Mesenchymal stem cell (in vitro differentiated cells and primary cell): ENCODE results near the gene KCNH1.

Source experiments
- DNase-seq: peaks from one replicate; pipeline ENCODE4 v3.0.0-alpha.2; 2013
- H2AFZ ChIP-seq: one replicate; pipeline ENCODE4 v1.6.1; 2013; ENCODE audit warnings: low read depth, mild to moderate bottlenecking, control low read depth, inconsistent platforms, low read length, moderate library complexity
- H2AK5ac ChIP-seq: 2 replicates; pipeline ENCODE4 v1.6.1; 2013; ENCODE audit warnings: low read length, moderate library complexity, mild to moderate bottlenecking, inconsistent platforms; ENCODE audit not compliant: severe bottlenecking
- H2BK120ac ChIP-seq: one replicate; pipeline ENCODE4 v1.6.1; 2013; ENCODE audit warnings: low read depth, mild to moderate bottlenecking, inconsistent platforms, low read length, moderate library complexity
- H2BK12ac ChIP-seq, 2 experiments: one replicate each; pipeline ENCODE4 v1.6.1; 2013; ENCODE audit warnings: inconsistent platforms in 2 of 2, low read length in 2 of 2, mild to moderate bottlenecking in 2 of 2, moderate library complexity in 2 of 2, control low read depth in 1 of 2
- H2BK15ac ChIP-seq: one replicate; pipeline ENCODE4 v1.6.1; 2013; ENCODE audit warnings: mild to moderate bottlenecking, low read depth, inconsistent platforms; ENCODE audit not compliant: poor library complexity, severe bottlenecking
- H2BK5ac ChIP-seq: 2 replicates; pipeline ENCODE4 v1.6.1; 2013; ENCODE audit warnings: low read depth, mild to moderate bottlenecking, low read length, control low read depth, inconsistent platforms; ENCODE audit not compliant: poor library complexity, severe bottlenecking
- H3K14ac ChIP-seq, 2 experiments: one replicate each; pipeline ENCODE4 v1.6.1; 2013; ENCODE audit warnings: inconsistent platforms in 2 of 2, low read length in 2 of 2, control low read depth in 1 of 2, mild to moderate bottlenecking in 1 of 2, moderate library complexity in 1 of 2
- H3K18ac ChIP-seq, 2 experiments: one replicate each; pipeline ENCODE4 v1.6.1; 2013; ENCODE audit warnings: inconsistent platforms in 2 of 2, low read length in 2 of 2, control low read depth in 1 of 2, low read depth in 1 of 2, mild to moderate bottlenecking in 1 of 2
- H3K23ac ChIP-seq, 2 experiments: one replicate each; pipeline ENCODE4 v1.6.1; 2013; ENCODE audit warnings: inconsistent platforms in 2 of 2, low read length in 2 of 2, mild to moderate bottlenecking in 2 of 2, moderate library complexity in 2 of 2, control low read depth in 1 of 2
- H3K27ac ChIP-seq: 2 replicates; pipeline ENCODE4 v1.5.1; 2013; ENCODE audit warnings: mild to moderate bottlenecking, moderate library complexity, low read length, control low read depth, inconsistent platforms; ENCODE audit not compliant: poor library complexity, severe bottlenecking
- H3K27me3 ChIP-seq, 2 experiments: 2 replicates each; pipeline versions ENCODE4 v1.6.1 to v1.7.0; 2013; ENCODE audit warnings: low read length in 2 of 2, mild to moderate bottlenecking in 2 of 2, moderate library complexity in 2 of 2, control low read depth in 1 of 2, inconsistent platforms in 1 of 2; ENCODE audit not compliant: control insufficient read depth in 1 of 2, insufficient read depth in 1 of 2
- H3K36me3 ChIP-seq, 2 experiments: 2 replicates each; pipeline versions ENCODE4 v1.6.1 to v1.7.0; 2013; ENCODE audit warnings: low read length in 2 of 2, control low read depth in 1 of 2, inconsistent platforms in 1 of 2, low read depth in 1 of 2, mild to moderate bottlenecking in 1 of 2; ENCODE audit not compliant: insufficient read depth in 2 of 2, control insufficient read depth in 1 of 2
- H3K4ac ChIP-seq, 2 experiments: one replicate each; pipeline ENCODE4 v1.6.1; 2013; ENCODE audit warnings: inconsistent platforms in 2 of 2, low read length in 2 of 2, mild to moderate bottlenecking in 2 of 2, moderate library complexity in 2 of 2, control low read depth in 1 of 2, low read depth in 1 of 2
- H3K4me1 ChIP-seq: 2 replicates; pipeline ENCODE4 v1.6.1; 2013; ENCODE audit warnings: low read depth, low read length, control low read depth; ENCODE audit not compliant: control insufficient read depth, insufficient read depth
- H3K4me2 ChIP-seq: 2 replicates; pipeline ENCODE4 v1.6.1; 2013; ENCODE audit warnings: low read length, mild to moderate bottlenecking, inconsistent platforms; ENCODE audit not compliant: poor library complexity, severe bottlenecking
- H3K4me3 ChIP-seq, 2 experiments: 2 replicates each; pipeline versions ENCODE4 v1.5.1 to v1.7.0; 2013; ENCODE audit warnings: low read length in 2 of 2, mild to moderate bottlenecking in 2 of 2, control low read depth in 1 of 2, low read depth in 1 of 2; ENCODE audit not compliant: insufficient read depth in 1 of 2
- H3K79me1 ChIP-seq: replicated peaks from 2 replicates; pipeline ENCODE4 v1.6.1; 2013; ENCODE audit warnings: mild to moderate bottlenecking, control low read depth, low read length, inconsistent platforms; ENCODE audit not compliant: poor library complexity, severe bottlenecking
- H3K9ac ChIP-seq: 2 replicates; pipeline ENCODE4 v1.7.0; 2013; ENCODE audit warnings: mild to moderate bottlenecking, low read length, moderate library complexity
- H3K9me3 ChIP-seq: 2 replicates; pipeline ENCODE4 v1.7.0; 2013; ENCODE audit warnings: mild to moderate bottlenecking, low read length; ENCODE audit not compliant: control insufficient read depth
- H4K8ac ChIP-seq: one replicate; pipeline ENCODE4 v1.6.1; 2013; ENCODE audit warnings: inconsistent platforms, mild to moderate bottlenecking, low read length, moderate library complexity
- H4K91ac ChIP-seq: one replicate; pipeline ENCODE4 v1.6.1; 2013; ENCODE audit warnings: mild to moderate bottlenecking, low read length, inconsistent platforms
- WGBS: methylation state at CpG from one replicate; pipeline ENCODE4 v1.1.7; 2013; ENCODE audit warnings: mixed read lengths; 5-methylcytosine and 5-hydroxymethylcytosine counted together

Gene KCNH1

GRCh38 chr1:210857146-210857663 is 276.7 kb downstream of the KCNH1 start:
- 79% methylated on average over 5 of the region's 5 CpGs for WGBS
- Histone ChIP-seq H3K23ac (no peak overlapping the region), H3K79me1 (peaks cover 3% of the 10 kb centered on the region)

GRCh38 chr1:210855440-210855839 is 278.5 kb downstream of the KCNH1 start:
- Histone ChIP-seq H3K27me3 (no peaks in the 10 kb centered on the region), H3K9me3 (no peaks in the 10 kb centered on the region), H2AFZ (no peak overlapping the region), H3K9ac (no peak overlapping the region), H2BK120ac (no peak overlapping the region), H2BK5ac (no peak overlapping the region), H2AK5ac (no peak overlapping the region), H4K91ac (no peak overlapping the region), H4K8ac (no peak overlapping the region), H3K23ac (no peak overlapping the region), H3K36me3 (no peaks in the 10 kb centered on the region), H2BK12ac (no peak overlapping the region), H3K79me1 (peaks cover 3% of the 10 kb centered on the region), H3K4me1 (peaks cover 1% of the 10 kb centered on the region), H3K18ac (no peak overlapping the region), H2BK15ac (no peak overlapping the region), H3K4me2 (no peak overlapping the region), H3K27ac (no peak overlapping the region), H3K4me3 (no peak overlapping the region), H3K4ac (no peak overlapping the region), H3K14ac (no peak overlapping the region)
- WGBS: 39% methylated on average over 4 of the region's 4 CpGs
- no peak for DNase-seq

More at GRCh38 chr1:210857146-210857663, 276.7 kb downstream of the KCNH1 start:
- Histone ChIP-seq H3K36me3 (no peaks in the 10 kb centered on the region), H3K27me3 (no peaks in the 10 kb centered on the region), H3K4me3 (no peak overlapping the region), H4K8ac (no peak overlapping the region), H2BK15ac (no peak overlapping the region), H3K27ac (no peak overlapping the region), H3K18ac (no peak overlapping the region), H3K9ac (no peak overlapping the region), H2BK120ac (no peak overlapping the region), H3K4me1 (peaks cover 1% of the 10 kb centered on the region), H2BK12ac (no peak overlapping the region), H2AK5ac (no peak overlapping the region), H4K91ac (no peak overlapping the region), H3K14ac (no peak overlapping the region), H3K9me3 (no peaks in the 10 kb centered on the region), H3K4ac (no peak overlapping the region), H2BK5ac (no peak overlapping the region), H3K4me2 (no peak overlapping the region), H2AFZ (no peak overlapping the region)
- DNase-seq: no peak

- H3K23ac ChIP-seq: no peak overlapping the region
- peaks cover 1% of the 10 kb centered on the region for H3K4me1 ChIP-seq
- H4K8ac ChIP-seq: no peak overlapping the region
- no peak overlapping the region for H2AFZ ChIP-seq
- H2BK12ac ChIP-seq: no peak overlapping the region
- H3K27ac ChIP-seq: no peak overlapping the region
- peaks cover 3% of the 10 kb centered on the region for H3K79me1 ChIP-seq
- no peak overlapping the region for H3K9ac ChIP-seq
- H3K14ac ChIP-seq: no peak overlapping the region
- no peaks in the 10 kb centered on the region for H3K36me3 ChIP-seq
- no peak overlapping the region for H3K4me2 ChIP-seq
- H3K18ac ChIP-seq: no peak overlapping the region
- no peak overlapping the region for H2BK120ac ChIP-seq
- no peaks in the 10 kb centered on the region for H3K27me3 ChIP-seq
- DNase-seq: no peak
- H3K4me3 ChIP-seq: no peak overlapping the region
- no peak overlapping the region for H2BK5ac ChIP-seq
- H3K4ac ChIP-seq: no peak overlapping the region
- no peak overlapping the region for H2BK15ac ChIP-seq
- H4K91ac ChIP-seq: no peak overlapping the region
- H3K9me3 ChIP-seq: peaks cover under 1% of the 10 kb centered on the region
- no peak overlapping the region for H2AK5ac ChIP-seq
These were observed 280.7 kb downstream of the KCNH1 start for GRCh38 chr1:210853276-210853675.

- Histone ChIP-seq H3K9ac (no peak overlapping the region), H4K8ac (no peak overlapping the region), H2BK15ac (no peak overlapping the region), H3K27me3 (no peaks in the 10 kb centered on the region), H2AK5ac (no peak overlapping the region), H3K4me2 (no peak overlapping the region), H3K36me3 (no peaks in the 10 kb centered on the region), H2BK120ac (no peak overlapping the region), H3K9me3 (peaks cover 3% of the 10 kb centered on the region), H2AFZ (no peak overlapping the region), H3K23ac (no peak overlapping the region), H2BK5ac (no peak overlapping the region), H3K4ac (no peak overlapping the region), H4K91ac (no peak overlapping the region), H3K4me1 (no peaks in the 10 kb centered on the region), H3K4me3 (no peak overlapping the region), H3K79me1 (peaks cover 3% of the 10 kb centered on the region), H3K27ac (no peak overlapping the region), H3K18ac (no peak overlapping the region), H3K14ac (no peak overlapping the region), H2BK12ac (no peak overlapping the region)
- no peak for DNase-seq
These were observed 283.4 kb downstream of the KCNH1 start for GRCh38 chr1:210850556-210850955.
